ENCODE data around the gene MKS1. TPM values are rescaled to one million over a fixed set of nuclear protein-coding genes. Genes with fewer than 3 reads are reported as not detected.

The MKS1 gene
- polyA plus RNA-seq, 3 donors, result 4.2 to 7.6 (median 5.0) TPM

GRCh38 chr17:58156839-58157803 is 61.9 kb downstream of the MKS1 start:
- peak; percentile 14 to 25 (median 24) for DNase-seq
- no peaks in the 10 kb centered on the region for H3K9me3 ChIP-seq (replicated peaks in 1 of 2; ENCODE audit: control insufficient read depth in 1 of 2, insufficient read depth in 1 of 2, low read length in 2 of 2)
- H3K4me1 ChIP-seq (ENCODE audit: control insufficient read depth in 1 of 2, insufficient read depth in 2 of 2, low read length in 2 of 2), result peaks cover 19 to 31% of the 10 kb centered on the region in 2 donors
- peaks cover 23 to 32% (median 29%) of the 10 kb centered on the region in 3 donors for H3K27me3 Mint-ChIP-seq (ENCODE audit: low read depth in 3 of 3)
- peak overlapping the region; percentile 59 for H3K9ac ChIP-seq (ENCODE audit: insufficient read depth, low read length, poor library complexity, severe bottlenecking)
- H3K27me3 ChIP-seq (ENCODE audit: control insufficient read depth in 2 of 2, insufficient read depth in 2 of 2, low read length in 2 of 2), result peaks cover 4 to 21% of the 10 kb centered on the region in 2 donors
- WGBS (ENCODE audit: insufficient coverage), result under 1% methylated on average over 58 of the region's 65 CpGs
- H3K27ac Mint-ChIP-seq, result peak overlapping the region in 3 of 7 donors; percentile 13 to 72 (median 19)
- peak overlapping the region; percentile 91 for H3K4me2 ChIP-seq (replicated peaks; ENCODE audit: extremely low read depth, low read length, poor library complexity, severe bottlenecking)
- no peak overlapping the region for H3K27ac ChIP-seq (ENCODE audit: low read depth in 1 of 2, low read length in 2 of 2)
- no peaks in the 10 kb centered on the region for H3K79me2 ChIP-seq (ENCODE audit: insufficient read depth, low read length)
- no peaks in the 10 kb centered on the region for H4K20me1 ChIP-seq (ENCODE audit: insufficient read depth, low read length)
- peak overlapping the region; percentile 19 to 82 (median 46) for H3K4me3 ChIP-seq (replicated peaks in 1 of 3; ENCODE audit: low read depth in 2 of 3, low read length in 3 of 3)
- peak overlapping the region; percentile 88 for H2AFZ ChIP-seq (ENCODE audit: insufficient read depth, low read depth, low read length, poor library complexity, severe bottlenecking)
- H3K4me1 Mint-ChIP-seq, result peaks cover 33% of the 10 kb centered on the region
- TF ChIP-seq, protein P1, sequence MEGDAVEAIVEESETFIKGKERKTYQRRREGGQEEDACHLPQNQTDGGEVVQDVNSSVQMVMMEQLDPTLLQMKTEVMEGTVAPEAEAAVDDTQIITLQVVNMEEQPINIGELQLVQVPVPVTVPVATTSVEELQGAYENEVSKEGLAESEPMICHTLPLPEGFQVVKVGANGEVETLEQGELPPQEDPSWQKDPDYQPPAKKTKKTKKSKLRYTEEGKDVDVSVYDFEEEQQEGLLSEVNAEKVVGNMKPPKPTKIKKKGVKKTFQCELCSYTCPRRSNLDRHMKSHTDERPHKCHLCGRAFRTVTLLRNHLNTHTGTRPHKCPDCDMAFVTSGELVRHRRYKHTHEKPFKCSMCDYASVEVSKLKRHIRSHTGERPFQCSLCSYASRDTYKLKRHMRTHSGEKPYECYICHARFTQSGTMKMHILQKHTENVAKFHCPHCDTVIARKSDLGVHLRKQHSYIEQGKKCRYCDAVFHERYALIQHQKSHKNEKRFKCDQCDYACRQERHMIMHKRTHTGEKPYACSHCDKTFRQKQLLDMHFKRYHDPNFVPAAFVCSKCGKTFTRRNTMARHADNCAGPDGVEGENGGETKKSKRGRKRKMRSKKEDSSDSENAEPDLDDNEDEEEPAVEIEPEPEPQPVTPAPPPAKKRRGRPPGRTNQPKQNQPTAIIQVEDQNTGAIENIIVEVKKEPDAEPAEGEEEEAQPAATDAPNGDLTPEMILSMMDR (IDR thresholded peaks at IDR 0.05), result no peak
- intact Hi-C loops (cut with micrococcal nuclease), result no loop called here
- peak overlapping the region; percentile 88 to 99 for H3K4me3 Mint-ChIP-seq
- no peaks in the 10 kb centered on the region for H3K36me3 ChIP-seq (replicated peaks in 1 of 2; ENCODE audit: control insufficient read depth in 1 of 2, insufficient read depth in 2 of 2, low read length in 2 of 2)
- H3K36me3 Mint-ChIP-seq, result peaks cover 0 to 6% of the 10 kb centered on the region in 2 donors
- peaks cover 0 to 3% (median 1%) of the 10 kb centered on the region in 7 donors for H3K9me3 Mint-ChIP-seq

Other genes starting within 250 kb of the MKS1 start
- gene VEZF1, start 231.0 kb downstream of the MKS1 start, polyA plus RNA-seq, result 10 to 100 TPM; 28.3 to 40.1 (median 29.0) TPM
- gene SRSF1, start 212.0 kb downstream of the MKS1 start, polyA plus RNA-seq, result 10 to 100 TPM; 51.2 to 72.1 (median 61.6) TPM
- gene DYNLL2, start 135.8 kb downstream of the MKS1 start, polyA plus RNA-seq, result 1 to 10 TPM in 1 of 3 donors, under 1 TPM in 2; 0.30 to 9.9 (median 0.42) TPM
- gene OR4D1, start 70.9 kb downstream of the MKS1 start, polyA plus RNA-seq, result under 1 TPM in 1 of 3 donors, not detected in 2; 0.03 TPM
- not detected for gene OR4D2, start 52.3 kb downstream of the MKS1 start, polyA plus RNA-seq
- gene EPX, start 26.5 kb downstream of the MKS1 start, polyA plus RNA-seq, result not detected
- under 1 TPM in 2 of 3 donors, not detected in 1; 0.04 to 0.43 TPM for gene LPO, start 19.3 kb upstream of the MKS1 start, polyA plus RNA-seq
- gene MPO, start 61.7 kb upstream of the MKS1 start, polyA plus RNA-seq, result 1 to 10 TPM; 4.2 to 7.5 (median 6.0) TPM
- gene TSPOAP1, start 109.5 kb upstream of the MKS1 start, polyA plus RNA-seq, result 10 to 100 TPM in 1 of 3 donors, under 1 TPM in 2; 0.10 to 14.0 (median 0.18) TPM
- 100 to 1,000 TPM; 144 to 251 (median 241) TPM for gene SUPT4H1, start 132.9 kb upstream of the MKS1 start, polyA plus RNA-seq
- under 1 TPM in 2 of 3 donors, not detected in 1; 0.01 to 0.11 TPM for gene RNF43, start 198.3 kb upstream of the MKS1 start, polyA plus RNA-seq

Data from CD14-positive monocyte (primary cell).